OCI-LY7 (cell line): ENCODE results near the gene PCNX3.

Source experiments
- EZH2phosphoT487 ChIP-seq: fragments of 200-600 bp; sonication (generic); IDR thresholded peaks from 2 replicates; pipeline ENCODE4 v1.6.1; 2018; ENCODE audit warnings: low read depth, borderline replicate concordance, mild to moderate bottlenecking, mixed run types, antibody characterized with exemption, low read length, moderate library complexity, mixed read lengths
- TF ChIP-seq, protein P1 (sequence below): fragments of 200-600 bp; sonication (generic); conservative IDR thresholded peaks from 2 replicates; pipeline ENCODE4 v1.5.1; 2014; ENCODE audit warnings: mild to moderate bottlenecking, antibody characterized with exemption, low read length, moderate library complexity, mixed read lengths

DNA sequence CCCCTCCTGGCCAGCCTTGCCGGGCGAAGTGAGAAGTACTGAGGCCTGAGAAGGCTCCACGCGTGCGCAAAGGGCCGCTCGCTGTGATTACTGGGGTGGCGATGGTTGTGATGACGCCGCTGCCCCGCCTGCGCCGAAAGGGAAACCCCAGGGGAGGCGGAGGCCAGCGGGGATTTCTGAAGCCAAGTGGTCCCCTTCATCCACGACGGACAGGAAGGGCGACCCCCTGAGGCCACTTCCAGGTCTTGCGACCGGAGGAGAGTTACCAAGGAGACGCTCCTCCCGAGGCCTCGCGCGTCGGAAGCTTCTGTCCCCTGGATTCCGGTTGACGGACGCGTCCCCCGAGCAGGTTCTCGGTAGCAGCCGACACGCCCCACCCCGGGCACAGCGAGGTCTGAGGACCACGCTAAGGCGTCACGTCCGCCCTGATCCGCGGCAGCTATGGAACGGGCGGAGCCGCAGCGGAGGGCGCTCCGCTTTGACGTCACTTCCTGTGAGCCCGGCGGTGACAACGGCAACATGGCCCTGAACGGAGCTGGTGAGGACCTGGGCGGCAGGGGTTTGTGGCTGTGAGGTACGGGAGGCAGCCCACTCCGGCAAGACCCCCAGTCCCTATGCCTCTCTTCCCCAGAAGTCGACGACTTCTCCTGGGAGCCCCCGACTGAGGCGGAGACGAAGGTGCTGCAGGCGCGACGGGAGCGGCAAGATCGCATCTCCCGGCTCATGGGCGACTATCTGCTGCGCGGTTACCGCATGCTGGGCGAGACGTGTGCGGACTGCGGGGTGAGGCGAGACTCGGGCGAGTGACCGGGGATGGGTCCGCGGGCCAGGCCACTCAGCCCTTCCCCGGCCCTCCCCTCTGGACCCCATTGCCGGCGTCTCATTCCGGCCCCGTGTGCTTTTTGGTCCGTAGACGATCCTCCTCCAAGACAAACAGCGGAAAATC is 45.3 kb upstream of the PCNX3 start, which contains the start of gene ZNRD2:
- TF ChIP-seq, protein P1, sequence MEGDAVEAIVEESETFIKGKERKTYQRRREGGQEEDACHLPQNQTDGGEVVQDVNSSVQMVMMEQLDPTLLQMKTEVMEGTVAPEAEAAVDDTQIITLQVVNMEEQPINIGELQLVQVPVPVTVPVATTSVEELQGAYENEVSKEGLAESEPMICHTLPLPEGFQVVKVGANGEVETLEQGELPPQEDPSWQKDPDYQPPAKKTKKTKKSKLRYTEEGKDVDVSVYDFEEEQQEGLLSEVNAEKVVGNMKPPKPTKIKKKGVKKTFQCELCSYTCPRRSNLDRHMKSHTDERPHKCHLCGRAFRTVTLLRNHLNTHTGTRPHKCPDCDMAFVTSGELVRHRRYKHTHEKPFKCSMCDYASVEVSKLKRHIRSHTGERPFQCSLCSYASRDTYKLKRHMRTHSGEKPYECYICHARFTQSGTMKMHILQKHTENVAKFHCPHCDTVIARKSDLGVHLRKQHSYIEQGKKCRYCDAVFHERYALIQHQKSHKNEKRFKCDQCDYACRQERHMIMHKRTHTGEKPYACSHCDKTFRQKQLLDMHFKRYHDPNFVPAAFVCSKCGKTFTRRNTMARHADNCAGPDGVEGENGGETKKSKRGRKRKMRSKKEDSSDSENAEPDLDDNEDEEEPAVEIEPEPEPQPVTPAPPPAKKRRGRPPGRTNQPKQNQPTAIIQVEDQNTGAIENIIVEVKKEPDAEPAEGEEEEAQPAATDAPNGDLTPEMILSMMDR, result peak; percentile 69
- no peak for TF ChIP-seq EZH2phosphoT487
